Measurements from ENCODE around the gene SVEP1. TPM values are rescaled to one million over a fixed set of nuclear protein-coding genes. Genes with fewer than 3 reads are reported as not detected.

SVEP1 gene
- polyA plus RNA-seq, 4 donors, result 5.4 to 35.8 (median 8.6) TPM

GRCh38 chr9:110329639-110330230, 249.8 kb downstream of the SVEP1 start:
- DNase-seq (ENCODE audit: low read depth in 4 of 4, low spot score in 3 of 4), result no peak

GRCh38 chr9:110328763-110329162, 250.8 kb downstream of the SVEP1 start:
- no peak for DNase-seq (ENCODE audit: low read depth in 4 of 4, low spot score in 3 of 4)

- no peak for DNase-seq (ENCODE audit: low read depth in 4 of 4, low spot score in 3 of 4)
These were observed 251.8 kb downstream of the SVEP1 start for GRCh38 chr9:110327716-110328115.

- no peak for DNase-seq (ENCODE audit: low read depth in 4 of 4, low spot score in 3 of 4)
These were observed 255.7 kb downstream of the SVEP1 start for GRCh38 chr9:110323818-110324217.

GRCh38 chr9:110320651-110321445, 258.7 kb downstream of the SVEP1 start:
- DNase-seq (ENCODE audit: low read depth in 4 of 4, low spot score in 3 of 4), result no peak

- DNase-seq (ENCODE audit: low read depth in 4 of 4, low spot score in 3 of 4), result no peak
These were observed 259.6 kb downstream of the SVEP1 start for GRCh38 chr9:110319781-110320492.

- no peak for DNase-seq (ENCODE audit: low read depth in 4 of 4, low spot score in 3 of 4)
These were observed 261.6 kb downstream of the SVEP1 start for GRCh38 chr9:110317911-110318310.

- DNase-seq (ENCODE audit: low read depth in 4 of 4, low spot score in 3 of 4), result no peak
These were observed 263.1 kb downstream of the SVEP1 start for GRCh38 chr9:110316261-110317075.

Other genes with a start within 250 kb of the SVEP1 start
- gene TXNDC8, start 241.9 kb downstream of the SVEP1 start, polyA plus RNA-seq (ENCODE audit: insufficient read length in 4 of 4), result not detected
- gene MUSK, start 89.0 kb upstream of the SVEP1 start, polyA plus RNA-seq (ENCODE audit: insufficient read length in 4 of 4), result under 1 TPM in 1 of 4 donors, not detected in 3; 0.11 TPM

Data from left renal pelvis (tissue), 4 donors.